H9 (cell line): Measurements from ENCODE around the gene ABCB11. TPM values are rescaled to one million over a fixed set of nuclear protein-coding genes. Genes with fewer than 3 reads are reported as not detected.

Experiments used
- DNase-seq: peaks from one replicate; pipeline ENCODE4 v3.0.0-alpha.2; 2017
- H2AFZ ChIP-seq: one replicate; pipeline ENCODE4 v1.6.1; 2013; ENCODE audit warnings: mild to moderate bottlenecking, low read length, control low read depth, moderate library complexity
- H2AK5ac ChIP-seq: 2 replicates; pipeline ENCODE4 v1.6.1; 2013; ENCODE audit warnings: low read length, control low read depth, mixed read lengths; ENCODE audit not compliant: insufficient read length
- H2BK120ac ChIP-seq: one replicate; pipeline ENCODE4 v1.6.1; 2013; ENCODE audit warnings: low read depth, mild to moderate bottlenecking, low read length, control low read depth, inconsistent platforms; ENCODE audit not compliant: poor library complexity, severe bottlenecking
- H2BK12ac ChIP-seq: 2 replicates; pipeline ENCODE4 v1.6.1; 2013; ENCODE audit warnings: low read length, control low read depth, mixed read lengths, low read depth; ENCODE audit not compliant: insufficient read length
- H2BK15ac ChIP-seq: 2 replicates; pipeline ENCODE4 v1.6.1; 2013; ENCODE audit warnings: low read depth, low read length, control low read depth
- H2BK20ac ChIP-seq: one replicate; pipeline ENCODE4 v1.6.1; 2013; ENCODE audit warnings: low read depth, mild to moderate bottlenecking, low read length, control low read depth, inconsistent platforms; ENCODE audit not compliant: poor library complexity, severe bottlenecking
- H2BK5ac ChIP-seq: 2 replicates; pipeline ENCODE4 v1.6.1; 2013; ENCODE audit warnings: low read length, control low read depth, mixed read lengths; ENCODE audit not compliant: insufficient read length
- H3K14ac ChIP-seq: 2 replicates; pipeline ENCODE4 v1.6.1; 2013; ENCODE audit warnings: low read length, control low read depth; ENCODE audit not compliant: insufficient read depth
- H3K18ac ChIP-seq: 2 replicates; pipeline ENCODE4 v1.6.1; 2013; ENCODE audit warnings: low read depth, mild to moderate bottlenecking, mixed read lengths, low read length, control low read depth; ENCODE audit not compliant: insufficient read length
- H3K23ac ChIP-seq: 2 replicates; pipeline ENCODE4 v1.6.1; 2013; ENCODE audit warnings: low read length, control low read depth, mixed read lengths, low read depth; ENCODE audit not compliant: insufficient read length
- H3K23me2 ChIP-seq: 2 replicates; pipeline ENCODE4 v1.6.1; 2013; ENCODE audit warnings: low read depth, mild to moderate bottlenecking, mixed read lengths, low read length, control low read depth; ENCODE audit not compliant: insufficient read length, poor library complexity, severe bottlenecking
- H3K27ac ChIP-seq: 2 replicates; pipeline ENCODE4 v1.5.1; 2013; ENCODE audit warnings: low read length, control low read depth, mixed read lengths, low read depth; ENCODE audit not compliant: insufficient read length
- H3K27me3 ChIP-seq: 2 replicates; pipeline ENCODE4 v1.6.1; 2013; ENCODE audit warnings: low read length, control low read depth, inconsistent platforms; ENCODE audit not compliant: insufficient read depth
- H3K4ac ChIP-seq: 2 replicates; pipeline ENCODE4 v1.6.1; 2013; ENCODE audit warnings: low read depth, mild to moderate bottlenecking, control low read depth, inconsistent platforms, low read length, moderate library complexity
- H3K4me1 ChIP-seq: 2 replicates; pipeline ENCODE4 v1.6.1; 2013; ENCODE audit warnings: low read length, control low read depth, inconsistent platforms; ENCODE audit not compliant: insufficient read depth
- H3K4me2 ChIP-seq: 2 replicates; pipeline ENCODE4 v1.6.1; 2013; ENCODE audit warnings: low read length, control low read depth, mixed read lengths; ENCODE audit not compliant: insufficient read length, insufficient read depth
- H3K56ac ChIP-seq: 2 replicates; pipeline ENCODE4 v1.6.1; 2013; ENCODE audit warnings: low read depth, mild to moderate bottlenecking, mixed read lengths, low read length, control low read depth; ENCODE audit not compliant: insufficient read length
- H3K79me1 ChIP-seq: 2 replicates; pipeline ENCODE4 v1.6.1; 2013; ENCODE audit warnings: low read depth, mild to moderate bottlenecking, moderate library complexity, low read length, control low read depth, inconsistent platforms; ENCODE audit not compliant: insufficient read depth, poor library complexity, severe bottlenecking
- H3K79me2 ChIP-seq: 2 replicates; pipeline ENCODE4 v1.6.1; 2013; ENCODE audit warnings: low read length, control low read depth, inconsistent platforms; ENCODE audit not compliant: insufficient read depth
- H3K9ac ChIP-seq: 2 replicates; pipeline ENCODE4 v1.6.1; 2013; ENCODE audit warnings: low read length, control low read depth, mixed read lengths; ENCODE audit not compliant: insufficient read length; ENCODE audit errors: extremely low read depth
- H3K9me3 ChIP-seq: one replicate; pipeline ENCODE4 v1.6.1; 2013; ENCODE audit warnings: low read depth, low read length, inconsistent platforms; ENCODE audit not compliant: control insufficient read depth
- H3T11ph ChIP-seq: one replicate; pipeline ENCODE4 v1.6.1; 2013; ENCODE audit warnings: mild to moderate bottlenecking, low read length, control low read depth, inconsistent platforms
- H4K20me1 ChIP-seq: one replicate; pipeline ENCODE4 v1.6.1; 2013; ENCODE audit not compliant: control insufficient read depth, insufficient read length, insufficient read depth
- H4K5ac ChIP-seq: 2 replicates; pipeline ENCODE4 v1.6.1; 2013; ENCODE audit warnings: low read depth, mild to moderate bottlenecking, mixed read lengths, low read length, control low read depth; ENCODE audit not compliant: insufficient read length
- H4K8ac ChIP-seq: replicated peaks from 2 replicates; pipeline ENCODE4 v1.6.1; 2013; ENCODE audit warnings: low read length, control low read depth, mixed read lengths, low read depth; ENCODE audit not compliant: insufficient read length
- H4K91ac ChIP-seq: 2 replicates; pipeline ENCODE4 v1.6.1; 2013; ENCODE audit warnings: low read depth, mild to moderate bottlenecking, moderate library complexity, mixed read lengths, low read length, control low read depth; ENCODE audit not compliant: insufficient read length
- H3K27ac Mint-ChIP-seq, 3 experiments: 2 replicates in 2 of 3; 3 replicates in 1 of 3; pipeline ENCODE4 v1.8.0; 2020 to 2021; ENCODE audit warnings: mixed read lengths in 3 of 3, mild to moderate bottlenecking in 1 of 3, moderate library complexity in 1 of 3
- H3K27me3 Mint-ChIP-seq: 2 replicates; pipeline ENCODE4 v1.8.0; 2021; ENCODE audit warnings: low read depth, mild to moderate bottlenecking, moderate library complexity, mixed read lengths
- H3K36me3 Mint-ChIP-seq, 3 experiments: 2 replicates in 2 of 3; 3 replicates in 1 of 3; pipeline ENCODE4 v1.8.0; 2020 to 2021; ENCODE audit warnings: low read depth in 3 of 3, mixed read lengths in 3 of 3; ENCODE audit not compliant: insufficient read depth in 1 of 3
- H3K4me1 Mint-ChIP-seq, 2 experiments: 2 replicates each; pipeline ENCODE4 v1.8.0; 2020; ENCODE audit warnings: mixed read lengths in 2 of 2
- H3K4me3 Mint-ChIP-seq, 2 experiments: 2 replicates in 1 of 2; 3 replicates in 1 of 2; pipeline ENCODE4 v1.8.0; 2020 to 2021; ENCODE audit warnings: mild to moderate bottlenecking in 2 of 2, mixed read lengths in 2 of 2, moderate library complexity in 1 of 2
- H3K9me3 Mint-ChIP-seq, 2 experiments: 2 replicates in 1 of 2; 3 replicates in 1 of 2; pipeline ENCODE4 v1.8.0; 2020; ENCODE audit warnings: mild to moderate bottlenecking in 2 of 2, mixed read lengths in 2 of 2, moderate library complexity in 1 of 2
- CTCF ChIP-seq: fragments of 200-600 bp; sonication (generic); conservative IDR thresholded peaks from 3 replicates; pipeline ENCODE4 v1.8.0; 2021; ENCODE audit warnings: antibody characterized with exemption, mild to moderate bottlenecking
- WGBS: extraction: QIAGEN DNeasy Blood & Tissue Kit; methylation state at CpG from one replicate; pipeline ENCODE4 v1.1.7; 2013; ENCODE audit warnings: missing lambda C conversion rate, low lambda C conversion rate, mixed read lengths; ENCODE audit not compliant: insufficient read length; ENCODE audit errors: extremely low coverage; 5-methylcytosine and 5-hydroxymethylcytosine counted together
- total RNA-seq: library from RNA; stranded (reverse); gene quantifications from 2 replicates; pipeline ENCODE4 v1.2.1, GENCODE V29; 2021

ABCB11 gene
- total RNA-seq, 1 experiment from 2014 or later: not detected

GRCh38 chr2:169014780-169015179, 16.3 kb downstream of the ABCB11 start:
- no peak overlapping the region for H2BK15ac ChIP-seq
- H4K8ac ChIP-seq: no peak overlapping the region
- H3K23ac ChIP-seq: no peak overlapping the region
- no peak overlapping the region for H2BK5ac ChIP-seq
- H2AFZ ChIP-seq: no peak overlapping the region
- no peak overlapping the region for H3K9ac ChIP-seq
- H3K79me2 ChIP-seq: no peaks in the 10 kb centered on the region
- Mint-ChIP-seq H3K4me3 (no peak overlapping the region), H3K4me1 (peaks cover 5% of the 10 kb centered on the region in 2 experiments; a peak in 3 of 4 replicates), H3K27me3 (no peaks in the 10 kb centered on the region; the same call in 1 of the 2 replicates), H3K9me3 (no peaks in the 10 kb centered on the region), H3K36me3 (no peaks in the 10 kb centered on the region), H3K27ac (no peak overlapping the region)
- no peak for TF ChIP-seq CTCF
- no peaks in the 10 kb centered on the region for H3K23me2 ChIP-seq
- H2BK12ac ChIP-seq: no peak overlapping the region
- DNase-seq: no peak
- no peak overlapping the region for H2BK20ac ChIP-seq
- H3K56ac ChIP-seq: no peak overlapping the region
- no peak overlapping the region for H2AK5ac ChIP-seq
- no peak overlapping the region for H2BK120ac ChIP-seq
- no peaks in the 10 kb centered on the region for H3K79me1 ChIP-seq
- no peak overlapping the region for H3K4ac ChIP-seq
- H3K4me2 ChIP-seq: no peak overlapping the region
- no peak overlapping the region for H4K5ac ChIP-seq
- H3K27ac ChIP-seq: no peak overlapping the region
- H4K91ac ChIP-seq: no peak overlapping the region
- no CpG with 5 or more reads among the region's 3 CpGs for WGBS
- H3K9me3 ChIP-seq: no peaks in the 10 kb centered on the region
- H3K4me1 ChIP-seq: peaks cover 2% of the 10 kb centered on the region
- no peak overlapping the region for H3K14ac ChIP-seq
- H3K18ac ChIP-seq: no peak overlapping the region
- no peaks in the 10 kb centered on the region for H4K20me1 ChIP-seq
- H3T11ph ChIP-seq: no peak overlapping the region
- H3K27me3 ChIP-seq: no peaks in the 10 kb centered on the region
